ENCODE measurements around the gene CCDC159.

Gene CCDC159

GRCh38 chr19:11397089-11397610 lies 50.8 kb downstream of the CCDC159 start:
- DNase-seq (ENCODE audit: extremely low read depth, low read depth), result no peak
- TF ChIP-seq CTCF (IDR thresholded peaks at IDR 0.05; ENCODE audit: low read depth, low read length, missing control alignments), result no peak
- no peak overlapping the region for H3K4me3 ChIP-seq (replicated peaks; ENCODE audit: low read depth, low read length)

- no peak for TF ChIP-seq CTCF (IDR thresholded peaks at IDR 0.05; ENCODE audit: low read depth, low read length, missing control alignments)
- no peak overlapping the region for H3K4me3 ChIP-seq (replicated peaks; ENCODE audit: low read depth, low read length)
- no peak for DNase-seq (ENCODE audit: extremely low read depth, low read depth)
These were observed 53.3 kb downstream of the CCDC159 start for GRCh38 chr19:11399667-11400066.

- no peak for DNase-seq (ENCODE audit: extremely low read depth, low read depth)
- H3K4me3 ChIP-seq (replicated peaks; ENCODE audit: low read depth, low read length), result no peak overlapping the region
- no peak for TF ChIP-seq CTCF (IDR thresholded peaks at IDR 0.05; ENCODE audit: low read depth, low read length, missing control alignments)
These were observed 54.5 kb downstream of the CCDC159 start for GRCh38 chr19:11400798-11401197.

GRCh38 chr19:11401808-11402543 lies 55.7 kb downstream of the CCDC159 start:
- H3K4me3 ChIP-seq (replicated peaks; ENCODE audit: low read depth, low read length), result no peak overlapping the region
- no peak for TF ChIP-seq CTCF (IDR thresholded peaks at IDR 0.05; ENCODE audit: low read depth, low read length, missing control alignments)
- no peak for DNase-seq (ENCODE audit: extremely low read depth, low read depth)
